Epithelial cell of proximal tubule (primary cell): Measurements from ENCODE around the gene WDPCP. TPM values are rescaled to one million over a fixed set of nuclear protein-coding genes. Genes with fewer than 3 reads are reported as not detected.

Experiments used
- DNase-seq: peaks from one replicate; pipeline ENCODE4 v3.0.0-alpha.2; 2011; ENCODE audit warnings: low read depth
- H3K4me3 ChIP-seq: 2 replicates; pipeline ENCODE4 v1.5.1; 2011; ENCODE audit warnings: low read depth, mild to moderate bottlenecking, low read length
- CTCF ChIP-seq: conservative IDR thresholded peaks from 2 replicates; pipeline ENCODE4 v1.5.1; 2012; ENCODE audit warnings: low read depth, mild to moderate bottlenecking, low read length
- total RNA-seq: library from RNA; depleted of rRNA; stranded (reverse); fragments of >200 nt; gene quantifications from 2 replicates; pipeline ENCODE4 v1.2.3, GENCODE V29; 2015

Gene WDPCP
- total RNA-seq, 1 donor from 2014 or later, result 1.6 TPM

- no peak for DNase-seq
- no peak overlapping the region for H3K4me3 ChIP-seq
- no peak for TF ChIP-seq CTCF
Observed at GRCh38 chr2:63604666-63605065, 16.4 kb upstream of the WDPCP start.

DNA sequence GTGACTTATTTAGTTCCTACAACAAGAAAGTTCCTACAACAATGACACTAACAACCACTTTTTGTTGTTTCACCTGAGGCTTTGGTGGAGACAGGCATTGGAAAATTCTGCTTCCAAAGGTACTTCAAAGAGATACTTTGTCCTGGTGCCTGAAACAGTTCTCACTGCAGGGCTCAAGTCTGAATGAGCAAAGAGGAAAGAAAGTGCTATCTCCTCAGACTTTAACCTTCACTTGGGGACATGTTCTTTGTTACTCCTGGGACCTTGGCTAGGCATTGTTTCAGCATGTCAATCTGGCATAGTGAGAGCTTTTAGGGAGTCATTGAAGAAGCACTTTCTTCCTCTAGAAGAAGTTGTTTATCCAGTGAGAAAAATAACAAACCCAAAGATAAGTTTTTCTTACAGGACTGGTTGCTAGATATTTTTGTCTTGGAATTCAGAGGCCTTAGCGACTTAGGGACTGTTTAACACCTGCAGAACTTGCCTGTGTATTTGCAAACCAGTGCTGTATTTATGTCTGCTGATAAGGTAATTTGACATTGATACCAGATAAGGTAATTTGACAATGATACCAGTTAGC is 12.7 kb upstream of the WDPCP start:
- no peak for DNase-seq
- TF ChIP-seq CTCF, result no peak
- H3K4me3 ChIP-seq, result no peak overlapping the region

DNA sequence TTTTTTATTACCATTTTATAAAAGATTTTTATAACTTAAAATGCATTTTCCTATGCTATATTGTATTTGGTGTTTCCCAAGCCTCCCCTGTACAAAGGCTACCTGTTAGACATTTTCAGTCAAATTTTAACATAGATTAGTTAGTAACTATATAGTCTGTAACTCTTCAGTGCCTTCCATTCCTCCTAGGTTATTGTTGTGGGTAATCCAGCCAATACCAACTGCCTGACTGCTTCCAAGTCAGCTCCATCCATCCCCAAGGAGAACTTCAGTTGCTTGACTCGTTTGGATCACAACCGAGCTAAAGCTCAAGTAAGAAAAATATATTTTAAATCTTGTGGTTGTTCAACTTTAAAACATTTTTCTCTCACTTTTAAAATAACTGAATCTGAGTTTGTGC is 10.7 kb upstream of the WDPCP start:
- H3K4me3 ChIP-seq, result no peak overlapping the region
- DNase-seq, result peak; percentile 43
- no peak for TF ChIP-seq CTCF

GRCh38 chr2:63596401-63596883 is 8.2 kb upstream of the WDPCP start:
- no peak for DNase-seq
- H3K4me3 ChIP-seq, result no peak overlapping the region
- no peak for TF ChIP-seq CTCF

- peak; percentile 40 for TF ChIP-seq CTCF
- H3K4me3 ChIP-seq, result no peak overlapping the region
- DNase-seq, result no peak
Observed at GRCh38 chr2:63594660-63595059, 6.4 kb upstream of the WDPCP start.

DNA sequence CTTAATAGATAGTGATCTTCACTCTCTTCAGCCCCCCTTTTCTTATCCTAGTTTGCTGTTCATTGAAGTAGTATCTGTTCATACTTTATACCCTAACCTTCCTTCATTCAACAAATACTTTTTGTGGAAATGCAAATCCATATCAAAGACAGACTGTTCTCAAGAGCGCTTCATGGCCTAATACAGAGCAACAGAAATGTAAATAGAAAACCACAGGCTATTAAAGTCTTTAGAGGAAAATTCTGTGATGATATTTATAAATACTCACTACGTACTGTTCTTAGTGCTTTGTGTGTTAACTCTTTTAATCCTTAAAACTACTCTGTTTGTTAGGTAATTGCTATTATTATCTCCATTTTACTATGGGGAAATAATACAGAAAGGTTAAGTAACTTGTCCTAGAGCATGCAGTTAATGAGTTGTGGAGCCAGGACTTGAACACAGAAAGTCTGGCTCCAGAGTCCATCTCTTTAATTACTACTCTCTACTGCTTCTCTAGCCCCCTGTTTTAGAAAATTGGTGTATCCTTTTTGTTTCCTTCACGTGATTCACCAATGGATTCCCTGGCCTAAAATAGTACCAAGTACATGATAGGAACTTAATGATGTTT is 3.4 kb upstream of the WDPCP start:
- no peak overlapping the region for H3K4me3 ChIP-seq
- TF ChIP-seq CTCF, result no peak
- no peak for DNase-seq
